Esophagus muscularis mucosa (tissue), 4 donors: ENCODE data around the gene KLHL13. TPM values are rescaled to one million over a fixed set of nuclear protein-coding genes. Genes with fewer than 3 reads are reported as not detected.

Source experiments
- DNase-seq: peaks from one replicate; pipeline ENCODE4 v3.0.0-alpha.2; 2017; ENCODE audit errors: extremely low spot score
- H3K27ac ChIP-seq, 4 donors: fragments of 200-600 bp; sonication (generic); replicated peaks in 1 of 4; 1 replicate in 3 of 4; 2 replicates in 1 of 4; pipeline ENCODE4 v1.5.1; 2016 to 2019; ENCODE audit warnings: mild to moderate bottlenecking in 1 of 4
- H3K27me3 ChIP-seq, 4 donors: fragments of 200-600 bp; sonication (generic); one replicate each; pipeline versions ENCODE4 v1.5.1 to v1.6.0; 2016 to 2019
- H3K36me3 ChIP-seq, 4 donors: fragments of 200-600 bp; sonication (generic); one replicate each; pipeline ENCODE4 v1.5.1; 2016 to 2019
- H3K4me1 ChIP-seq, 4 donors: fragments of 200-600 bp; sonication (generic); one replicate each; pipeline ENCODE4 v1.5.1; 2016 to 2019
- H3K4me3 ChIP-seq, 4 donors: fragments of 200-600 bp; sonication (generic); 1 replicate in 2 of 4; 2 replicates in 2 of 4; pipeline ENCODE4 v1.5.1; 2016 to 2019; ENCODE audit warnings: mild to moderate bottlenecking in 4 of 4, moderate library complexity in 1 of 4
- H3K9me3 ChIP-seq, 4 donors: fragments of 200-600 bp; sonication (generic); 1 replicate in 3 of 4; 2 replicates in 1 of 4; pipeline ENCODE4 v1.5.1; 2016 to 2019
- CTCF ChIP-seq, 3 experiments: fragments of 200-600 bp in 2 of 3; fragments of 450-650 bp in 1 of 3; sonication (generic) in 2 of 3; IDR thresholded peaks; one replicate each; pipeline ENCODE4 v1.5.1; 2017 to 2019; ENCODE audit warnings: antibody characterized with exemption in 3 of 3, mild to moderate bottlenecking in 2 of 3, moderate library complexity in 1 of 3
- EP300 ChIP-seq: sonication (generic); formaldehyde crosslinking; IDR thresholded peaks from one replicate; pipeline ENCODE4 v1.6.1; 2017; ENCODE audit warnings: antibody characterized with exemption
- POLR2A ChIP-seq: fragments of 450-650 bp; IDR thresholded peaks from one replicate; pipeline ENCODE4 v1.6.1; 2017; ENCODE audit warnings: antibody characterized with exemption, moderate library complexity, mild to moderate bottlenecking, low read depth
- POLR2AphosphoS5 ChIP-seq, 2 donors: sonication (generic); formaldehyde crosslinking; IDR thresholded peaks; one replicate each; pipeline ENCODE4 v1.6.1; 2017; ENCODE audit warnings: antibody characterized with exemption in 2 of 2
- WGBS: methylation state at CpG from one replicate; pipeline ENCODE4 v1.1.5; 2018; 5-methylcytosine and 5-hydroxymethylcytosine counted together
- intact Hi-C: fragments of 100-400 bp; cut with DNase I; formaldehyde crosslinking; loops from one replicate; pipeline ENCODE4 v1.15.1; 2023
- total RNA-seq, 4 donors: library from RNA; depleted of rRNA; stranded (reverse); fragments of >200 nt; gene quantifications; one replicate each; pipeline versions ENCODE4 v1.1.0 to v1.2.1, GENCODE V29; 2016

Gene KLHL13
- total RNA-seq, 4 donors from 2014 or later = 12.3 to 18.0 (median 15.7) TPM

- no peak for DNase-seq
- intact Hi-C loops = loop anchor here (10.0 kb wide), 2 partner anchors 233 to 263 kb away; no protein-coding TSS in a partner anchor
- H3K4me1 ChIP-seq = peaks cover 0 to 13% (median 6%) of the 10 kb centered on the region in 4 donors
- no peaks in the 10 kb centered on the region for H3K27me3 ChIP-seq
- TF ChIP-seq POLR2A (no peak), CTCF (IDR thresholded peaks at IDR 0.05) (no peak), POLR2AphosphoS5 (IDR thresholded peaks at IDR 0.05) (no peak), EP300 (no peak)
- H3K4me3 ChIP-seq = no peak overlapping the region
- H3K27ac ChIP-seq = no peak overlapping the region
- no peaks in the 10 kb centered on the region for H3K9me3 ChIP-seq
- 88% methylated on average over 1 of the region's 1 CpG for WGBS
- no peaks in the 10 kb centered on the region for H3K36me3 ChIP-seq
These were observed 124.4 kb downstream of the KLHL13 start for GRCh38 chrX:117992192-117992723.

GRCh38 chrX:117990438-117990837, 126.2 kb downstream of the KLHL13 start:
- no peak for DNase-seq
- intact Hi-C loops = loop anchor here (10.0 kb wide), 2 partner anchors 234 to 264 kb away; no protein-coding TSS in a partner anchor
- Histone ChIP-seq H3K27me3 (no peaks in the 10 kb centered on the region), H3K27ac (no peak overlapping the region), H3K36me3 (no peaks in the 10 kb centered on the region), H3K9me3 (no peaks in the 10 kb centered on the region), H3K4me1 (peaks cover 0 to 20% (median 6%) of the 10 kb centered on the region in 4 donors), H3K4me3 (no peak overlapping the region)
- TF ChIP-seq POLR2A = no peak
- TF ChIP-seq EP300 = no peak
- no peak for TF ChIP-seq POLR2AphosphoS5 (IDR thresholded peaks at IDR 0.05)
- TF ChIP-seq CTCF (IDR thresholded peaks at IDR 0.05) = no peak
- 47% methylated on average over 3 of the region's 3 CpGs for WGBS

GRCh38 chrX:117989512-117989911, 127.1 kb downstream of the KLHL13 start:
- DNase-seq = no peak
- H3K36me3 ChIP-seq = no peaks in the 10 kb centered on the region
- no peak for TF ChIP-seq POLR2A
- TF ChIP-seq EP300 = no peak
- no peak for TF ChIP-seq CTCF (IDR thresholded peaks at IDR 0.05)
- no peak for TF ChIP-seq POLR2AphosphoS5 (IDR thresholded peaks at IDR 0.05)
- no peak overlapping the region for H3K4me3 ChIP-seq
- intact Hi-C loops = no loop called here
- H3K27ac ChIP-seq = peak overlapping the region in 1 of 4 donors; percentile 22
- no peaks in the 10 kb centered on the region for H3K27me3 ChIP-seq
- peaks cover 0 to 26% (median 6%) of the 10 kb centered on the region in 4 donors for H3K4me1 ChIP-seq
- H3K9me3 ChIP-seq = no peaks in the 10 kb centered on the region

GRCh38 chrX:117987373-117987772, 129.2 kb downstream of the KLHL13 start:
- no peak for DNase-seq
- Histone ChIP-seq H3K27me3 (no peaks in the 10 kb centered on the region), H3K27ac (no peak overlapping the region), H3K4me3 (no peak overlapping the region), H3K36me3 (no peaks in the 10 kb centered on the region), H3K9me3 (no peaks in the 10 kb centered on the region), H3K4me1 (peaks cover 0 to 47% (median 16%) of the 10 kb centered on the region in 4 donors)
- 48% methylated on average over 2 of the region's 2 CpGs for WGBS
- intact Hi-C loops = no loop called here
- TF ChIP-seq POLR2AphosphoS5 (IDR thresholded peaks at IDR 0.05) = no peak
- TF ChIP-seq EP300 = no peak
- no peak for TF ChIP-seq CTCF (IDR thresholded peaks at IDR 0.05)
- no peak for TF ChIP-seq POLR2A

- Histone ChIP-seq H3K9me3 (no peaks in the 10 kb centered on the region), H3K27ac (no peak overlapping the region), H3K4me1 (peaks cover 0 to 49% (median 18%) of the 10 kb centered on the region in 4 donors), H3K36me3 (no peaks in the 10 kb centered on the region), H3K4me3 (no peak overlapping the region), H3K27me3 (no peaks in the 10 kb centered on the region)
- 48% methylated on average over 1 of the region's 1 CpG for WGBS
- TF ChIP-seq POLR2A = no peak
- peak in 2 of 3 experiments; percentile 32 to 33 for TF ChIP-seq CTCF (IDR thresholded peaks at IDR 0.05)
- no peak for TF ChIP-seq EP300
- TF ChIP-seq POLR2AphosphoS5 (IDR thresholded peaks at IDR 0.05) = no peak
- intact Hi-C loops = no loop called here
- no peak for DNase-seq
These were observed 131.4 kb downstream of the KLHL13 start for GRCh38 chrX:117985241-117985640.
